ENCODE data around the gene OLFM1.
"Not testable (repeated sequence)": the region's sequence is repeated elsewhere in the genome, so short reads cannot be mapped to it uniquely, and the experiment has no call there.

OLFM1 gene

DNA sequence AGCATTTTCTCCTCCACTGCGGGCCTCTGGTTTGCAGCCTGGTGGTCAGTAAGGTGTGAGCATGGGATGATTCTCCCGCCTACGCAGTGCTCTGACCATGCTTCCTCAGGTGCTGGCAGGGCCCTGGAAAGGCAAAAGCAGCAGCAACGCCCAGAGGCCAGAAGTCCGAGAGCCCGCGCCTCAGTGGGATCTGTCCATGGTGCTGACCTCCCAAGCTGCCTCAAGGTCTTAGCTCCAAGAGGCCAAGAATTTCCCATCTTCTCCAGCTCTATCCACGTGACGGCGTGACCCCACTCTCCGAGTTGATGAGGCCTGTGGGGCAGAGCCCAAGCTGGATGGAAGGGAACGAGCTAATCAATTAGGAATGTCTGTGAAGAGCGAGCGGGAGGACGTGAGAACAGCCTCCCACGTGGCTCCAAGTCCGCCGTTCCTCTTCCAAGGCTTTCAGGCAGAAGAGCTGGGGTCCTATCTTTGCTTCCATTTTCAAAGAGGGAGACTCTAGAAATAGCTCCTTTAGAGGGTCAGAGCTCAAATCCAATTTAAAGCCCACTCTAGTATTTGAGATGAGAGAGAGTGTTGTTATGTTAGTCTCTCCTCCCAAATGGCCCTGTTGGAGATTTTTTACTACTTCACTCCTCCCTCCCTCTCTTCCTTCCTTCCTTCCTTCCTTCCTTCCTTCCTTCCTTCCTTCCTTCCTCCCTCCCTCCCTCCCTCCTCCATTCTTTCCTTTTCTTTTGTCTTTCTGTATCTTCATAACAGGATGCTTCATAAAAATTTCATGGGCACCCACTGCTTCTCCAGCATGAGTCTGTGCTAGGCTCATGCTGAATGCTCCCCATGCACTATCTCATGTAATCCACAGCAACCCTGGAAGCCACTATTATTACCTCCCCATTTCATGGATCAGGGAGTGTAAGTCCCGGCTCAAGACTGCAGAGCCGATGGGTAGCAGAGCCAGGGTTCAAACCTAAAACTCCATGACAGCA is 69.3 kb downstream of the OLFM1 start:
- no peak for ATAC-seq (replicated peaks; ENCODE audit: extremely low read depth, poor library complexity, severe bottlenecking)
- no peak overlapping the region for H3K4me3 Mint-ChIP-seq
- no peak overlapping the region for H3K27ac Mint-ChIP-seq (ENCODE audit: low read depth)
- no peaks in the 10 kb centered on the region for H3K36me3 Mint-ChIP-seq (ENCODE audit: insufficient read depth)
- DNase-seq (ENCODE audit: low spot score in 2 of 2): no peak
- no peaks in the 10 kb centered on the region for H3K4me1 Mint-ChIP-seq
- peaks cover 70% of the 10 kb centered on the region for H3K27me3 Mint-ChIP-seq
- peaks cover under 1% of the 10 kb centered on the region for H3K9me3 Mint-ChIP-seq

- DNase-seq (ENCODE audit: low spot score in 2 of 2): no peak
- ATAC-seq (replicated peaks; ENCODE audit: extremely low read depth, poor library complexity, severe bottlenecking): no peak
- Mint-ChIP-seq H3K4me3 (no peak overlapping the region), H3K36me3 (ENCODE audit: insufficient read depth) (no peaks in the 10 kb centered on the region), H3K4me1 (no peaks in the 10 kb centered on the region), H3K9me3 (no peaks in the 10 kb centered on the region), H3K27ac (ENCODE audit: low read depth) (no peak overlapping the region), H3K27me3 (peaks cover 71% of the 10 kb centered on the region)
These were observed 70.5 kb downstream of the OLFM1 start for GRCh38 chr9:135157856-135158563.

DNA sequence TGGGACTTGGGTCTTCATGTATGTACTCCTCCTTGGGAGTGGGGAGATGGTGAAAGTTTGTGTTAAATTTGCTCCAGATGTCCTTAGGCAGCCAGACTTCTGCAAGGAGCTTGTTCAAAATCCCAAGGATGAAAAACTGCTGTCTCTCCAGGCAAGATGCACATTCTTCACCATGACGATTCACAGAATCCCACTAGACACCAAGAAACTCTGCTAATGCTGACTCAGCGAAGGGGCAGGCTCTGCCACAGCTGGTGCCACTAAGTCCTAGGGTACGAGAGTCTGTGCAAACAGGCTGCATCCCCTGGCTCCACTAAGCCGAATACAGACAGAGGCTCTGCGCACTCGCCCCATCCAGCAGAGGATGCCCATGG is 71.1 kb downstream of the OLFM1 start:
- no peaks in the 10 kb centered on the region for H3K4me1 Mint-ChIP-seq
- no peak overlapping the region for H3K4me3 Mint-ChIP-seq
- no peak overlapping the region for H3K27ac Mint-ChIP-seq (ENCODE audit: low read depth)
- H3K27me3 Mint-ChIP-seq: peaks cover 65% of the 10 kb centered on the region
- H3K36me3 Mint-ChIP-seq (ENCODE audit: insufficient read depth): no peaks in the 10 kb centered on the region
- DNase-seq (ENCODE audit: low spot score in 2 of 2) (no peak), ATAC-seq (replicated peaks; ENCODE audit: extremely low read depth, poor library complexity, severe bottlenecking) (no peak)
- no peaks in the 10 kb centered on the region for H3K9me3 Mint-ChIP-seq

DNA sequence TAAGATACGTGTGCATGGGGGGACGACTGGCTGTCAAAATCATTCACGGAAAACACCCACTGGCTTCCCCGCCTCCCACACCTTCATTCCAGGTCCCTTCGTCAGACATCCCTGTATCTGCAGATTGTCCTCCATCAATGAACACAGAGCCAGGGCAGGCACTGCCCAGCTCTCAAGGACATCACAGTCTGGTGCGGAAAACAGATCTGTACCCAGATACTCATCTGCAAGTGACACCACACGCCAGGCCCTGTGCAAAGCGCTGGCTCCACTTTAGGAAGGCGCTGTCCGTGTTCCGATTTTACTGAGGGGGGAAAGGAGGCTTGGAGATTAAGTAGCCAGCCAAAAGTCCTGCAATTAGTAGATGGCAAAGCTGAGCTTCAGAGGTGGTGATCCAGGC is 72.3 kb downstream of the OLFM1 start:
- Mint-ChIP-seq H3K4me3 (no peak overlapping the region), H3K9me3 (no peaks in the 10 kb centered on the region), H3K27me3 (peaks cover 57% of the 10 kb centered on the region), H3K4me1 (no peaks in the 10 kb centered on the region), H3K36me3 (ENCODE audit: insufficient read depth) (no peaks in the 10 kb centered on the region), H3K27ac (ENCODE audit: low read depth) (no peak overlapping the region)
- no peak for ATAC-seq (replicated peaks; ENCODE audit: extremely low read depth, poor library complexity, severe bottlenecking)
- DNase-seq (ENCODE audit: low spot score in 2 of 2): no peak

- Mint-ChIP-seq H3K27ac (ENCODE audit: low read depth) (no peak overlapping the region), H3K27me3 (peaks cover 57% of the 10 kb centered on the region), H3K9me3 (no peaks in the 10 kb centered on the region), H3K4me1 (no peaks in the 10 kb centered on the region), H3K36me3 (ENCODE audit: insufficient read depth) (no peaks in the 10 kb centered on the region), H3K4me3 (no peak overlapping the region)
- no peak for ATAC-seq (replicated peaks; ENCODE audit: extremely low read depth, poor library complexity, severe bottlenecking)
- DNase-seq (ENCODE audit: low spot score in 2 of 2): no peak
These were observed 73.4 kb downstream of the OLFM1 start for GRCh38 chr9:135160862-135161261.

DNA sequence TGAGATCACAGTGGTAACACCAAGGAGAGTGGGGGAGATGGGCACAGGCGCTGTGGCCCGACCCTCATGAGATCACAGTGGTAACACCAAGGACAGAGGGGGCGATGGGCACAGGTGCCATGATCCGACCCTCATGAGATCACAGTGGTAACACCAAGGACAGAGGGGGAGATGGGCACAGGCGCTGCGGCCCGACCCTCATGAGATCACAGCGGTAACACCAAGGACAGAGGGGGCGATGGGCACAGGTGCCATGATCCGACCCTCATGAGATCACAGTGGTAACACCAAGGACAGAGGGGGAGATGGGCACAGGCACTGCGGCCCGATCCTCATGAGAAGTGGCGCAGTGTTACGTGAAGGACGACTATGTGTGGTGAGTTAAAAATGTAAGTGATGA is 75.1 kb downstream of the OLFM1 start:
- not testable (repeated sequence) for H3K4me1 Mint-ChIP-seq; DNase-seq (ENCODE audit: low spot score in 2 of 2); H3K27ac Mint-ChIP-seq (ENCODE audit: low read depth); H3K9me3 Mint-ChIP-seq; H3K4me3 Mint-ChIP-seq; H3K36me3 Mint-ChIP-seq (ENCODE audit: insufficient read depth); ATAC-seq (replicated peaks; ENCODE audit: extremely low read depth, poor library complexity, severe bottlenecking)
- H3K27me3 Mint-ChIP-seq: peaks cover 60% of the 10 kb centered on the region

GRCh38 chr9:135163023-135163780 is 75.7 kb downstream of the OLFM1 start:
- Mint-ChIP-seq H3K27me3 (peaks cover 56% of the 10 kb centered on the region), H3K9me3 (no peaks in the 10 kb centered on the region), H3K4me3 (no peak overlapping the region), H3K4me1 (no peaks in the 10 kb centered on the region), H3K36me3 (ENCODE audit: insufficient read depth) (no peaks in the 10 kb centered on the region), H3K27ac (ENCODE audit: low read depth) (no peak overlapping the region)
- DNase-seq (ENCODE audit: low spot score in 2 of 2) (no peak), ATAC-seq (replicated peaks; ENCODE audit: extremely low read depth, poor library complexity, severe bottlenecking) (no peak)

- ATAC-seq (replicated peaks; ENCODE audit: extremely low read depth, poor library complexity, severe bottlenecking) (no peak), DNase-seq (ENCODE audit: low spot score in 2 of 2) (no peak)
- Mint-ChIP-seq H3K27me3 (peaks cover 48% of the 10 kb centered on the region), H3K4me3 (no peak overlapping the region), H3K27ac (ENCODE audit: low read depth) (no peak overlapping the region), H3K9me3 (no peaks in the 10 kb centered on the region), H3K36me3 (ENCODE audit: insufficient read depth) (no peaks in the 10 kb centered on the region), H3K4me1 (no peaks in the 10 kb centered on the region)
These were observed 76.6 kb downstream of the OLFM1 start for GRCh38 chr9:135164036-135164435.

DNA sequence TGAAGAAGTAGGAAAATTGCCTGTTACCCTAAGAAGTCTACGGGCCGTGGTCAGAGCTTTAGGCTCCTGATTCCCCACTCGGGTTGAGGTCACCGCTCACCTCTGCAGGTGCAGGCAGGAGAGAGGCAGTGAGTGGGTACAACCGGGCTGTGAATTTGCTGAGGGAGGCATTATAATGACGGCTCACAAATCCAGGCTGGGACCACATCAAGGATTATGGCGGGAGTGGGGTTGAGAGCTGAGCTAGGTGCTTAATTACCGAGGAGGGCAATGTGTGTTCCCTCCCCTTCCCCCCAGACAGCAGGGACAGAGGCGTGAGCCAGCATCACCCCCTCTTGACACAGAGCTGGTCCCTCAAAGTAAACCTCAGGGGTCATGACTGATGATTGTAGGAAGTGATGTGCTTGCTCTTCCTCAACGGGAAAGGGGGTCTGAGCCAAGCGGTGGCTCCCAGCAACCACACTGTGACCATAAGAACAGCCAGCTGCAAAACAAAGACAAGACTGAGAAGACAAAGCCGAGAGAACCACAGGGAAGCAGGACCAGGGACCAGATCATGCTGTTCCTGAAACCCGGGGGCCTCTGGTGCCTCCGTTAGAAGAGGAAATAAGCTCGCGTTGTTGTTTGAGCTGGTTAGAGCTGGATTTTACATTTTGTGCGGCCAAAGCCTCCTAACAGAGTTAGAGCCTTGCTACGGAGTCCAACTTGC is 77.7 kb downstream of the OLFM1 start:
- ATAC-seq (replicated peaks; ENCODE audit: extremely low read depth, poor library complexity, severe bottlenecking) (no peak), DNase-seq (ENCODE audit: low spot score in 2 of 2) (no peak)
- H3K27ac Mint-ChIP-seq (ENCODE audit: low read depth): no peak overlapping the region
- H3K36me3 Mint-ChIP-seq (ENCODE audit: insufficient read depth): no peaks in the 10 kb centered on the region
- no peaks in the 10 kb centered on the region for H3K4me1 Mint-ChIP-seq
- no peak overlapping the region for H3K4me3 Mint-ChIP-seq
- no peaks in the 10 kb centered on the region for H3K9me3 Mint-ChIP-seq
- H3K27me3 Mint-ChIP-seq: peaks cover 37% of the 10 kb centered on the region

DNA sequence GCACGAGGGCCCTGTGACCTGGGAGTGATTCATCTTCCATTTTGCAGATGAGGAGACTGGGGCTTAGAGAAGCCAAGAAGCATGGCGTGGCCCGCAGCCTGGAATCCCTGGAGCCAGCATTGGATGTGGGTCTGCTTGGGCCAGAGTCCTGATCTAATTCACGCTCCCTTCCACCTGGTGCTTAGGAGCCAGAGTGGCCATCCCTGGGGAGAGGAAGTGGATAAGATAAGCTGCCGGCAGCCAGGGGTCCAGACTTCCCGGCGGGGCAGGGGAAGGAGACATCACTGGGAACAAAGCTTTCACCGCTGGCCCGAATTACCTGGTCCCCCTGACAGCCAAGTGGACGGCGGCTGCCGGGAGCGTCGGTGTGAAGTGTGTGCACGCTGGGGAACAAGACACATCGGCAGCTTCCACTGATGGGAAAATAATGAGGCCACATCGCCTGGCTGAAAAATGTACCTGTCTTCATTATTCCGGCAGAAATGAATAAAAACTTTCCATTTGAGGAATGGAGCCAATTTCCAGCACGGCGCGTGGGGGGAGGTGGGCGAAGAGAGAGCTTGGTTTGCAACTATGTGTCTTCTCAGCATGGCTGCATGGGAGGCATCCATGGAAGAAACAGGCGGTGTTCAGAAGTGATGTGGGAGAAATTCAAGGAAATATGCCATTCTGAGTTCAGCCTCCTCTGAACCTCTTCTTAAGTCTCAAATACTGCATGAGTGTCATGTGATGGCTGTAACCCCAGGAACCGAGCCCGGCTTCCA is 78.5 kb downstream of the OLFM1 start:
- ATAC-seq (replicated peaks; ENCODE audit: extremely low read depth, poor library complexity, severe bottlenecking) (no peak), DNase-seq (ENCODE audit: low spot score in 2 of 2) (no peak)
- Mint-ChIP-seq H3K36me3 (ENCODE audit: insufficient read depth) (no peaks in the 10 kb centered on the region), H3K4me1 (no peaks in the 10 kb centered on the region), H3K27ac (ENCODE audit: low read depth) (no peak overlapping the region), H3K9me3 (no peaks in the 10 kb centered on the region), H3K4me3 (no peak overlapping the region), H3K27me3 (peaks cover 29% of the 10 kb centered on the region)

- Mint-ChIP-seq H3K4me1 (no peaks in the 10 kb centered on the region), H3K27ac (ENCODE audit: low read depth) (no peak overlapping the region), H3K36me3 (ENCODE audit: insufficient read depth) (no peaks in the 10 kb centered on the region), H3K27me3 (peaks cover 22% of the 10 kb centered on the region), H3K4me3 (no peak overlapping the region), H3K9me3 (no peaks in the 10 kb centered on the region)
- ATAC-seq (replicated peaks; ENCODE audit: extremely low read depth, poor library complexity, severe bottlenecking) (no peak), DNase-seq (ENCODE audit: low spot score in 2 of 2) (no peak)
These were observed 79.1 kb downstream of the OLFM1 start for GRCh38 chr9:135166565-135166964.

Data from central memory CD8-positive, alpha-beta T cell (primary cell).